ENCODE data around the gene ESPN.

Gene ESPN

GRCh38 chr1:6476483-6476882 lies 51.9 kb downstream of the ESPN start:
- Histone ChIP-seq H3K27ac (ENCODE audit: extremely low read depth, low read depth, low read length) (no peak overlapping the region), H3K4me3 (ENCODE audit: low read depth, low read length) (no peak overlapping the region), H3K9me3 (ENCODE audit: control insufficient read depth, insufficient read depth, low read depth, low read length) (no peaks in the 10 kb centered on the region), H3K36me3 (ENCODE audit: control insufficient read depth in 2 of 2, insufficient read depth in 1 of 2, low read length in 2 of 2) (peaks cover 0 to 20% of the 10 kb centered on the region in 2 experiments; a peak in 1 of 3 replicates), H3K4me1 (ENCODE audit: control insufficient read depth, insufficient read depth, low read length) (no peaks in the 10 kb centered on the region)
- TF ChIP-seq ZEB2 (tag by site-specific recombination; IDR thresholded peaks at IDR 0.05), result peak; percentile 54
- TF ChIP-seq ZNF544 (tag by site-specific recombination; IDR thresholded peaks at IDR 0.05), result no peak
- no peak for TF ChIP-seq GLI2 (tag by site-specific recombination; IDR thresholded peaks at IDR 0.05; ENCODE audit: borderline replicate concordance, low read depth)
- TF ChIP-seq ZBTB26 (tag by site-specific recombination; optimal IDR thresholded peaks at IDR 0.05), result no peak
- TF ChIP-seq OSR2 (tag by site-specific recombination; IDR thresholded peaks at IDR 0.05), result no peak
- CTCF ChIA-PET, result interaction anchor here (0.7 to 3.4 kb wide), 12 partner anchors 8 to 229 kb away, joined by 3 to 19 read pairs (median 4); partner anchors contain the start of gene TNFRSF25
- POLR2A ChIA-PET, result no interaction called here

- Histone ChIP-seq H3K9me3 (ENCODE audit: control insufficient read depth, insufficient read depth, low read depth, low read length) (no peaks in the 10 kb centered on the region), H3K36me3 (ENCODE audit: control insufficient read depth in 2 of 2, insufficient read depth in 1 of 2, low read length in 2 of 2) (peaks cover 0 to 13% of the 10 kb centered on the region in 2 experiments; a peak in 1 of 3 replicates), H3K27ac (ENCODE audit: extremely low read depth, low read depth, low read length) (no peak overlapping the region), H3K4me3 (ENCODE audit: low read depth, low read length) (no peak overlapping the region), H3K4me1 (ENCODE audit: control insufficient read depth, insufficient read depth, low read length) (no peaks in the 10 kb centered on the region)
- ChIA-PET POLR2A (no interaction called here), CTCF (interaction anchor here (0.7 to 3.4 kb wide), 11 partner anchors 9 to 230 kb away, joined by 3 to 19 read pairs (median 4); partner anchors contain the start of gene TNFRSF25)
- TF ChIP-seq ZNF521 (tag by site-specific recombination; IDR thresholded peaks at IDR 0.05) (no peak), ZNF24 (tag by site-specific recombination; IDR thresholded peaks at IDR 0.05) (no peak), SALL2 (tag by site-specific recombination; IDR thresholded peaks at IDR 0.05; ENCODE audit: borderline replicate concordance) (no peak), BCL11B (tag by site-specific recombination; IDR thresholded peaks at IDR 0.05; ENCODE audit: low read depth) (no peak), ZNF341 (tag by site-specific recombination; IDR thresholded peaks at IDR 0.05; ENCODE audit: low read depth) (peak; percentile 81), SP2 (tag by site-specific recombination; IDR thresholded peaks at IDR 0.05) (no peak)
Measured at GRCh38 chr1:6477039-6477820, 52.7 kb downstream of the ESPN start.

- H3K4me3 ChIP-seq (ENCODE audit: low read depth, low read length), result no peak overlapping the region
- no peaks in the 10 kb centered on the region for H3K9me3 ChIP-seq (ENCODE audit: control insufficient read depth, insufficient read depth, low read depth, low read length)
- H3K36me3 ChIP-seq (ENCODE audit: control insufficient read depth in 2 of 2, insufficient read depth in 1 of 2, low read length in 2 of 2), result no peaks in the 10 kb centered on the region
- ChIA-PET CTCF (interaction anchor here (0.5 to 0.9 kb wide), 3 partner anchors 13 to 165 kb away, joined by 3 read pairs; no protein-coding TSS in a partner anchor), POLR2A (interaction anchor here (0.8 kb wide), 1 partner anchor 10 kb away, joined by 3 read pairs; no protein-coding TSS in a partner anchor)
- TF ChIP-seq ZNF341 (tag by site-specific recombination; IDR thresholded peaks at IDR 0.05; ENCODE audit: low read depth), result peak; percentile 67
- TF ChIP-seq, protein P1, sequence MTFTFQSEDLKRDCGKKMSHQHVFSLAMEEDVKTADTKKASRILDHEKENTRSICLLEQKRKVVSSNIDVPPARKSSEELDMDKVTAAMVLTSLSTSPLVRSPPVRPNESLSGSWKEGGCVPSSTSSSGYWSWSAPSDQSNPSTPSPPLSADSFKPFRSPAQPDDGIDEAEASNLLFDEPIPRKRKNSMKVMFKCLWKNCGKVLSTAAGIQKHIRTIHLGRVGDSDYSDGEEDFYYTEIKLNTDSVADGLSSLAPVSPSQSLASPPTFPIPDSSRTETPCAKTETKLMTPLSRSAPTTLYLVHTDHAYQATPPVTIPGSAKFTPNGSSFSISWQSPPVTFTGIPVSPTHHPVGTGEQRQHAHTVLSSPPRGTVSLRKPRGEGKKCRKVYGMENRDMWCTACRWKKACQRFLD (tag by site-specific recombination; IDR thresholded peaks at IDR 0.05), result no peak
- H3K27ac ChIP-seq (ENCODE audit: extremely low read depth, low read depth, low read length), result no peak overlapping the region
- H3K4me1 ChIP-seq (ENCODE audit: control insufficient read depth, insufficient read depth, low read length), result no peaks in the 10 kb centered on the region
Measured at GRCh38 chr1:6481820-6482219, 57.2 kb downstream of the ESPN start.

GRCh38 chr1:6483017-6483760 lies 58.6 kb downstream of the ESPN start:
- Histone ChIP-seq H3K4me3 (ENCODE audit: low read depth, low read length) (no peak overlapping the region), H3K9me3 (ENCODE audit: control insufficient read depth, insufficient read depth, low read depth, low read length) (no peaks in the 10 kb centered on the region), H3K36me3 (ENCODE audit: control insufficient read depth in 2 of 2, insufficient read depth in 1 of 2, low read length in 2 of 2) (no peaks in the 10 kb centered on the region), H3K27ac (ENCODE audit: extremely low read depth, low read depth, low read length) (no peak overlapping the region), H3K4me1 (ENCODE audit: control insufficient read depth, insufficient read depth, low read length) (no peaks in the 10 kb centered on the region)
- POLR2A ChIA-PET, result no interaction called here
- CTCF ChIA-PET, result interaction anchor here (1.7 to 1.8 kb wide), 2 partner anchors 163 to 236 kb away, joined by 6 to 10 read pairs; no protein-coding TSS in a partner anchor
- no peak for TF ChIP-seq ZNF214 (tag by site-specific recombination; IDR thresholded peaks at IDR 0.05; ENCODE audit: borderline replicate concordance)
- peak; percentile 95 for TF ChIP-seq ZNF121 (tag by site-specific recombination; IDR thresholded peaks at IDR 0.05)
